ENCODE data around the gene BCKDHB.
A peak's percentile ranks its signal among the peaks of the same experiment; 100 is the strongest.

Gene BCKDHB

DNA sequence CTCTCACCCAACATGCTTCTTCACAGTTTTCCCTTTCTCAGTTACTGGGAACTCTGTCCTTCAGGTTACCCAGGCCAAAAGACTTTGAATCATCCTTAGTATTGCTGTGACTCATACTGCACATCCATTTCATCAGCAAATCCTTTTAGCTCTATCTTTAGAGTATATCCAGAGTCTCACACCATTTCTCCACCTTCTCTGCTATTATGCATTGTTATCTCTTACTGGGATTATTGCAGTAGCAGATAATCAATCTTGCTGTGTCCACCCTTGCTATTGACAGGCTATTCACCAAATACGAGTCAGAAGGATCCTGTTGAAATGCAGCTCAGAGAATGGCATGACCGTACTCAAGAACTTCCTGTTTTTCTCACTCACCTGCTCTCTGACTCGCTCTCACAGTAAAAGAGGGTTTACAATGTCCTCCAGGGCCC is 57.3 kb downstream of the BCKDHB start:
- H3K27ac ChIP-seq (ENCODE audit: insufficient read depth in 1 of 2, low read depth in 1 of 2, low read length in 2 of 2, poor library complexity in 1 of 2, severe bottlenecking in 2 of 2): no peak overlapping the region
- POLR2A ChIA-PET: no interaction called here
- peaks cover 0 to 4% (median 2%) of the 10 kb centered on the region in 4 experiments for H3K36me3 ChIP-seq (ENCODE audit: control insufficient read depth in 4 of 4, insufficient read depth in 4 of 4, low read length in 3 of 4)
- H3K4me1 ChIP-seq (ENCODE audit: control extremely low read depth in 1 of 4, control insufficient read depth in 4 of 4, insufficient read depth in 4 of 4, low read length in 3 of 4): peaks cover 7 to 24% (median 18%) of the 10 kb centered on the region in 4 experiments
- CTCF ChIA-PET: no interaction called here
- WGBS (ENCODE audit: insufficient coverage): 29% methylated on average over 3 of the region's 3 CpGs
- no peaks in the 10 kb centered on the region for H3K9me3 ChIP-seq (ENCODE audit: control extremely low read depth in 1 of 5, control insufficient read depth in 4 of 5, insufficient read depth in 2 of 5, low read depth in 1 of 5, low read length in 4 of 5)
- DNase-seq: peak; percentile 22 to 80 (median 67)
- H3K4me3 ChIP-seq (ENCODE audit: control insufficient read depth in 1 of 7, extremely low read depth in 1 of 7, insufficient read depth in 4 of 7, low read depth in 2 of 7, low read length in 6 of 7): peak overlapping the region in 1 of 7 experiments; percentile 31
- no peaks in the 10 kb centered on the region for H3K27me3 ChIP-seq (replicated peaks in 2 of 5; ENCODE audit: control insufficient read depth in 4 of 5, insufficient read depth in 5 of 5, low read length in 4 of 5)

GRCh38 chr6:80165143-80165542 is 58.7 kb downstream of the BCKDHB start:
- Histone ChIP-seq H3K27me3 (replicated peaks in 2 of 5; ENCODE audit: control insufficient read depth in 4 of 5, insufficient read depth in 5 of 5, low read length in 4 of 5) (no peaks in the 10 kb centered on the region), H3K9me3 (ENCODE audit: control extremely low read depth in 1 of 5, control insufficient read depth in 4 of 5, insufficient read depth in 2 of 5, low read depth in 1 of 5, low read length in 4 of 5) (no peaks in the 10 kb centered on the region), H3K27ac (ENCODE audit: insufficient read depth in 1 of 2, low read depth in 1 of 2, low read length in 2 of 2, poor library complexity in 1 of 2, severe bottlenecking in 2 of 2) (peak overlapping the region; percentile 17 to 46), H3K36me3 (ENCODE audit: control insufficient read depth in 4 of 4, insufficient read depth in 4 of 4, low read length in 3 of 4) (peaks cover 0 to 4% (median 2%) of the 10 kb centered on the region in 4 experiments), H3K4me1 (ENCODE audit: control extremely low read depth in 1 of 4, control insufficient read depth in 4 of 4, insufficient read depth in 4 of 4, low read length in 3 of 4) (peaks cover 7 to 24% (median 18%) of the 10 kb centered on the region in 4 experiments), H3K4me3 (ENCODE audit: control insufficient read depth in 1 of 7, extremely low read depth in 1 of 7, insufficient read depth in 4 of 7, low read depth in 2 of 7, low read length in 6 of 7) (peak overlapping the region in 1 of 7 experiments; percentile 47)
- WGBS (ENCODE audit: insufficient coverage): 0% methylated on average over 1 of the region's 3 CpGs
- POLR2A ChIA-PET: no interaction called here
- peak; percentile 32 to 89 (median 84) for DNase-seq
- CTCF ChIA-PET: interaction anchor here (1.9 kb wide), 1 partner anchor 10 kb away, joined by 6 read pairs; no protein-coding TSS in a partner anchor

DNA sequence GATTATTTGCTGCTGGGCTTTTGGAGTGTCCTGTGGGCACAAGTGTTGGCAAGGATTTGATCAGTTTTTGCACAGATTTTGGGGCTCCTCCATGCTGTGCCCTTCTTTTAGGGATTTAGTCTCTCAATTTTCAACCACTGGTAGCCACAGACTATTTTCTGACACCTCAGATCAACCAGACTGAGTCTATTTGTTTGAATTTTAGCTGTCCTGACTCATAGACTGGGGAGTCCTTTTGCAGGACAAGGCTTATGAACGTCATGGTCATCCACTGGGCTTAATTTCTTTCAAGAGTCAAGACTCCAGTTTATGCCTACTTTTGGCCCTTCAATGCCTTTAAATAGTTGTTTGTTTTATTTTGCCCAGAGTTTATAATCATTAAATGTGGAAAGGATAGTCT is 59.3 kb downstream of the BCKDHB start:
- peaks cover 0 to 4% (median 2%) of the 10 kb centered on the region in 4 experiments for H3K36me3 ChIP-seq (ENCODE audit: control insufficient read depth in 4 of 4, insufficient read depth in 4 of 4, low read length in 3 of 4)
- no peak for DNase-seq
- no peak overlapping the region for H3K4me3 ChIP-seq (ENCODE audit: control insufficient read depth in 1 of 7, extremely low read depth in 1 of 7, insufficient read depth in 4 of 7, low read depth in 2 of 7, low read length in 6 of 7)
- no peaks in the 10 kb centered on the region for H3K27me3 ChIP-seq (replicated peaks in 2 of 5; ENCODE audit: control insufficient read depth in 4 of 5, insufficient read depth in 5 of 5, low read length in 4 of 5)
- H3K9me3 ChIP-seq (ENCODE audit: control extremely low read depth in 1 of 5, control insufficient read depth in 4 of 5, insufficient read depth in 2 of 5, low read depth in 1 of 5, low read length in 4 of 5): no peaks in the 10 kb centered on the region
- POLR2A ChIA-PET: no interaction called here
- CTCF ChIA-PET: interaction anchor here (1.9 kb wide), 1 partner anchor 9 kb away, joined by 6 read pairs; no protein-coding TSS in a partner anchor
- 88% methylated on average over 1 of the region's 1 CpG for WGBS (ENCODE audit: insufficient coverage)
- peaks cover 7 to 24% (median 18%) of the 10 kb centered on the region in 4 experiments for H3K4me1 ChIP-seq (ENCODE audit: control extremely low read depth in 1 of 4, control insufficient read depth in 4 of 4, insufficient read depth in 4 of 4, low read length in 3 of 4)
- H3K27ac ChIP-seq (ENCODE audit: insufficient read depth in 1 of 2, low read depth in 1 of 2, low read length in 2 of 2, poor library complexity in 1 of 2, severe bottlenecking in 2 of 2): no peak overlapping the region

DNA sequence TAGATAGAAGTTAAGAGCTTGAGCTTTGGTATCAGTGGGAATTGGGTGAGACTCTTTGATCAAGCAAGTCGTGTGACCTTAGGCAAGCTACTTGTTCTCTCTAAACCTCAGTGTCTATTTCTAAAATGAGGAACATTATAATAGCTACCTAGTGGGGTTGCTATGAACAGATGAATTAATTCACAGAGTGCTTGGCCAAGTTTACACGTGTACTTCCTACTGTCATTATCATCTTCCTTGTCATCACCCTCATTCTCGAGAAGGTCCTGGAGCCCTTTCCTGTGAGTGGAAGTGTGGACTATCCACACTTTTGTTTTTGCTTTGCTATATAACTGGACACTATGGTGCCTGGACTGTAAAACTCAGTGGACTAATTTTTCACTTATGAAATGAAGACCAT is 64.0 kb downstream of the BCKDHB start:
- Histone ChIP-seq H3K36me3 (ENCODE audit: control insufficient read depth in 4 of 4, insufficient read depth in 4 of 4, low read length in 3 of 4) (peaks cover 0 to 6% (median 4%) of the 10 kb centered on the region in 4 experiments), H3K9me3 (ENCODE audit: control extremely low read depth in 1 of 5, control insufficient read depth in 4 of 5, insufficient read depth in 2 of 5, low read depth in 1 of 5, low read length in 4 of 5) (no peaks in the 10 kb centered on the region), H3K27me3 (replicated peaks in 2 of 5; ENCODE audit: control insufficient read depth in 4 of 5, insufficient read depth in 5 of 5, low read length in 4 of 5) (no peaks in the 10 kb centered on the region), H3K27ac (ENCODE audit: insufficient read depth in 1 of 2, low read depth in 1 of 2, low read length in 2 of 2, poor library complexity in 1 of 2, severe bottlenecking in 2 of 2) (no peak overlapping the region), H3K4me1 (ENCODE audit: control extremely low read depth in 1 of 4, control insufficient read depth in 4 of 4, insufficient read depth in 4 of 4, low read length in 3 of 4) (peaks cover 0 to 15% (median 6%) of the 10 kb centered on the region in 4 experiments), H3K4me3 (ENCODE audit: control insufficient read depth in 1 of 7, extremely low read depth in 1 of 7, insufficient read depth in 4 of 7, low read depth in 2 of 7, low read length in 6 of 7) (no peak overlapping the region)
- WGBS (ENCODE audit: insufficient coverage): no CpG with 5 or more reads among the region's 3 CpGs
- ChIA-PET CTCF (no interaction called here), POLR2A (no interaction called here)
- peak in 1 of 3 donors; percentile 2 for DNase-seq

DNA sequence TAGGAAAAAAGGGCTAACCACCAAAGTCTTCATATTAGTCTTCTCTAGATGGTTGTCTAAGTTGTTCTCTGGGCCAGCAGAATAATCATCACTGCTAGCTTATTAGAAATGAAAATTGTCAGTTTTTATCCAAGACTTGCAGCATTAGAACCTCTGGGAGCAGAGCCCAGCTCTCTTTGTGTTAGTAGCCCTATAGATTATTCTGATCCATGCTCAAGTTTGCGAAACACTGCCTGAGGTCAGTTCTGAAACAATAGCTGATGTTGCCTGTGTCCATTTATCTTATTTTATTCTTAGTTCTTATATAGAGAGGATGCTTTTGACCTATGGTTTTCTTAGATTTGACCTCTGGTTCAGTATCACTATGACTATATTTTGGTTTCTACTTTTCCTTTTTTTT is 66.9 kb downstream of the BCKDHB start:
- WGBS (ENCODE audit: insufficient coverage): no CpG with 5 or more reads among the region's 1 CpG
- Histone ChIP-seq H3K27ac (ENCODE audit: insufficient read depth in 1 of 2, low read depth in 1 of 2, low read length in 2 of 2, poor library complexity in 1 of 2, severe bottlenecking in 2 of 2) (no peak overlapping the region), H3K27me3 (replicated peaks in 2 of 5; ENCODE audit: control insufficient read depth in 4 of 5, insufficient read depth in 5 of 5, low read length in 4 of 5) (no peaks in the 10 kb centered on the region), H3K36me3 (ENCODE audit: control insufficient read depth in 4 of 4, insufficient read depth in 4 of 4, low read length in 3 of 4) (peaks cover 0 to 9% (median 0%) of the 10 kb centered on the region in 4 experiments), H3K9me3 (ENCODE audit: control extremely low read depth in 1 of 5, control insufficient read depth in 4 of 5, insufficient read depth in 2 of 5, low read depth in 1 of 5, low read length in 4 of 5) (no peaks in the 10 kb centered on the region), H3K4me3 (ENCODE audit: control insufficient read depth in 1 of 7, extremely low read depth in 1 of 7, insufficient read depth in 4 of 7, low read depth in 2 of 7, low read length in 6 of 7) (no peak overlapping the region), H3K4me1 (ENCODE audit: control extremely low read depth in 1 of 4, control insufficient read depth in 4 of 4, insufficient read depth in 4 of 4, low read length in 3 of 4) (peaks cover 0 to 14% (median 1%) of the 10 kb centered on the region in 4 experiments)
- POLR2A ChIA-PET: no interaction called here
- CTCF ChIA-PET: no interaction called here
- no peak for DNase-seq

DNA sequence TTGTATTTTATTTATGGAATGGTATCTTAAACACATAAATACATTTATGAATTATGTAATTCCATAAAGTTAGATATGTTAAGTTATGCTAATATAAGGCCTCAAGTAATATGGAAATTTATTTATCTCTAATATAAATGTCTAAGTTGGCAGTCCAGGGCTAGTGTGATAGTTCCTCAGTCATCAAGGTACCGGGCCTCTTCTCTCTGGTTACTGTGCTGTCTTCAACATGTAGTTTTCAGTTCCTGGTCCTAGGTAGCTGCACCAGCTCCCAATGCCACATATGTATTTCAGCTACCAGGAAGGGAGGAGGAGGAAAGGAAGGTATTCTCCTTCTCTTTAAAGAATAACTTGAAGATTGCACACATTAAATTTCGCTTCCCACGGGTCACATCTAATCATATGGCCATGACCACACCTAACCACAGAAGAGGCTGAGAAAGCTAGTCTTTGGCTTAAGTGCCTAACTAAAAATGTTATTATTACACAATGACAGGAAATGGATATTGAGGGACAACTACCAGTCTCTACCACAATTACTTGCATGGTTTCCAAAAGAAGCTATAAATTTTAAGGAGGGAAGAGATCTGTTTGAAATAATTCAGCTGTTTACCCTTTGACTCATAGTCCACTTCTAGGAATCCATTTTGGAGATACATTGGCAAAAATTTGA is 68.6 kb downstream of the BCKDHB start:
- Histone ChIP-seq H3K9me3 (ENCODE audit: control extremely low read depth in 1 of 5, control insufficient read depth in 4 of 5, insufficient read depth in 2 of 5, low read depth in 1 of 5, low read length in 4 of 5) (no peaks in the 10 kb centered on the region), H3K4me3 (ENCODE audit: control insufficient read depth in 1 of 7, extremely low read depth in 1 of 7, insufficient read depth in 4 of 7, low read depth in 2 of 7, low read length in 6 of 7) (no peak overlapping the region), H3K27ac (ENCODE audit: insufficient read depth in 1 of 2, low read depth in 1 of 2, low read length in 2 of 2, poor library complexity in 1 of 2, severe bottlenecking in 2 of 2) (no peak overlapping the region), H3K36me3 (ENCODE audit: control insufficient read depth in 4 of 4, insufficient read depth in 4 of 4, low read length in 3 of 4) (peaks cover 0 to 7% (median 0%) of the 10 kb centered on the region in 4 experiments), H3K4me1 (ENCODE audit: control extremely low read depth in 1 of 4, control insufficient read depth in 4 of 4, insufficient read depth in 4 of 4, low read length in 3 of 4) (peaks cover 0 to 14% (median 1%) of the 10 kb centered on the region in 4 experiments), H3K27me3 (replicated peaks in 2 of 5; ENCODE audit: control insufficient read depth in 4 of 5, insufficient read depth in 5 of 5, low read length in 4 of 5) (no peaks in the 10 kb centered on the region)
- WGBS (ENCODE audit: insufficient coverage): 89% methylated on average over 1 of the region's 3 CpGs
- peak in 2 of 3 donors; percentile 55 to 58 for DNase-seq
- ChIA-PET CTCF (interaction anchor here (1.9 kb wide), 1 partner anchor 9 kb away, joined by 6 read pairs; no protein-coding TSS in a partner anchor), POLR2A (no interaction called here)

DNA sequence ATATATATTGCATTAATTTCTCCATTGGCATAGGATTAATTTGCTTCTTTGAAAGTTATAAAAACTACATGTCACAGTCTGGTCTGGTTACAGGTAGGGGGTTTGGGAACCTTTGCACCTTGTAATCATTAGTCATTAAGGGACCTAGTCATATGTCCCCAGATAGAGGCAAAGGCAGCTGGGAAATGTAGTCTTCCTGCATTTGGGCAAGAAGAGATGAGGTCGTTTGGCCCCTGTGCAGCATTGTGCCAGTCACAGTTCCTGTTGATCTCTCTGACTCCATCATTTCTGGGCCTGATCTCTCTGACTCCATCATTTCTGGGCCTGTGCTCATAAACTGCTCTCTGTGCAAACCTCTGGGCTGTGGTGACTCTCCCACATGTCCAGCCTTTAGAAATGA is 73.2 kb downstream of the BCKDHB start:
- 83% methylated on average over 1 of the region's 1 CpG for WGBS (ENCODE audit: insufficient coverage)
- ChIA-PET CTCF (no interaction called here), POLR2A (no interaction called here)
- Histone ChIP-seq H3K4me1 (ENCODE audit: control extremely low read depth in 1 of 4, control insufficient read depth in 4 of 4, insufficient read depth in 4 of 4, low read length in 3 of 4) (peaks cover 0 to 12% (median 2%) of the 10 kb centered on the region in 4 experiments), H3K27me3 (replicated peaks in 2 of 5; ENCODE audit: control insufficient read depth in 4 of 5, insufficient read depth in 5 of 5, low read length in 4 of 5) (no peaks in the 10 kb centered on the region), H3K9me3 (ENCODE audit: control extremely low read depth in 1 of 5, control insufficient read depth in 4 of 5, insufficient read depth in 2 of 5, low read depth in 1 of 5, low read length in 4 of 5) (peaks cover 0 to 3% (median 0%) of the 10 kb centered on the region in 5 experiments), H3K4me3 (ENCODE audit: control insufficient read depth in 1 of 7, extremely low read depth in 1 of 7, insufficient read depth in 4 of 7, low read depth in 2 of 7, low read length in 6 of 7) (no peak overlapping the region), H3K27ac (ENCODE audit: insufficient read depth in 1 of 2, low read depth in 1 of 2, low read length in 2 of 2, poor library complexity in 1 of 2, severe bottlenecking in 2 of 2) (no peak overlapping the region), H3K36me3 (ENCODE audit: control insufficient read depth in 4 of 4, insufficient read depth in 4 of 4, low read length in 3 of 4) (peaks cover 0 to 6% (median 2%) of the 10 kb centered on the region in 4 experiments)
- DNase-seq: no peak
